GM18511 (cell line): ENCODE data around the gene RAI14.

Experiments
- ATAC-seq: cut with Tn5 transposase; IDR thresholded peaks from one replicate; pipeline ENCODE4 v1.9.1; 2021; ENCODE audit warnings: mild to moderate bottlenecking, moderate library complexity; ENCODE audit not compliant: unreplicated experiment

RAI14 gene

GRCh38 chr5:34656001-34656699 lies at the start of gene RAI14:
Gene RAI14, plus strand, starts transcription at chr5:34656328. Its CDS starts 30,592 bp downstream, at chr5:34686920.
- ATAC-seq, result peak; percentile 35

- no peak for ATAC-seq
Observed at GRCh38 chr5:34608368-34608767, 47.8 kb upstream of the RAI14 start.

GRCh38 chr5:34608859-34609648 lies 47.1 kb upstream of the RAI14 start:
- ATAC-seq, result no peak

- ATAC-seq, result no peak
Observed at GRCh38 chr5:34609951-34610441, 46.1 kb upstream of the RAI14 start.

GRCh38 chr5:34610546-34610945 lies 45.6 kb upstream of the RAI14 start:
- no peak for ATAC-seq

- no peak for ATAC-seq
Observed at GRCh38 chr5:34611464-34612415, 44.4 kb upstream of the RAI14 start.

GRCh38 chr5:34616651-34617050 lies 39.5 kb upstream of the RAI14 start:
- ATAC-seq, result no peak

GRCh38 chr5:34618371-34619065 lies 37.6 kb upstream of the RAI14 start:
- ATAC-seq, result no peak

GRCh38 chr5:34620185-34620584 lies 35.9 kb upstream of the RAI14 start:
- ATAC-seq, result no peak

GRCh38 chr5:34621277-34622097 lies 34.6 kb upstream of the RAI14 start:
- no peak for ATAC-seq

GRCh38 chr5:34622098-34622400 lies 34.1 kb upstream of the RAI14 start:
- ATAC-seq, result no peak

GRCh38 chr5:34624691-34625090 lies 31.4 kb upstream of the RAI14 start:
- ATAC-seq, result no peak

GRCh38 chr5:34625246-34625645 lies 30.9 kb upstream of the RAI14 start:
- ATAC-seq, result no peak

GRCh38 chr5:34626036-34626435 lies 30.1 kb upstream of the RAI14 start:
- no peak for ATAC-seq

- no peak for ATAC-seq
Observed at GRCh38 chr5:34626751-34627150, 29.4 kb upstream of the RAI14 start.

GRCh38 chr5:34627794-34628193 lies 28.3 kb upstream of the RAI14 start:
- ATAC-seq, result no peak

- ATAC-seq, result no peak
Observed at GRCh38 chr5:34628373-34628772, 27.8 kb upstream of the RAI14 start.

- no peak for ATAC-seq
Observed at GRCh38 chr5:34630596-34630995, 25.5 kb upstream of the RAI14 start.

GRCh38 chr5:34632807-34633422 lies 23.2 kb upstream of the RAI14 start:
- ATAC-seq, result no peak
